ENCODE results near the gene ZYX. TPM values are rescaled to one million over a fixed set of nuclear protein-coding genes. Genes with fewer than 3 reads are reported as not detected.

ZYX gene
- total RNA-seq, 1 donor from 2014 or later = 412 TPM

DNA sequence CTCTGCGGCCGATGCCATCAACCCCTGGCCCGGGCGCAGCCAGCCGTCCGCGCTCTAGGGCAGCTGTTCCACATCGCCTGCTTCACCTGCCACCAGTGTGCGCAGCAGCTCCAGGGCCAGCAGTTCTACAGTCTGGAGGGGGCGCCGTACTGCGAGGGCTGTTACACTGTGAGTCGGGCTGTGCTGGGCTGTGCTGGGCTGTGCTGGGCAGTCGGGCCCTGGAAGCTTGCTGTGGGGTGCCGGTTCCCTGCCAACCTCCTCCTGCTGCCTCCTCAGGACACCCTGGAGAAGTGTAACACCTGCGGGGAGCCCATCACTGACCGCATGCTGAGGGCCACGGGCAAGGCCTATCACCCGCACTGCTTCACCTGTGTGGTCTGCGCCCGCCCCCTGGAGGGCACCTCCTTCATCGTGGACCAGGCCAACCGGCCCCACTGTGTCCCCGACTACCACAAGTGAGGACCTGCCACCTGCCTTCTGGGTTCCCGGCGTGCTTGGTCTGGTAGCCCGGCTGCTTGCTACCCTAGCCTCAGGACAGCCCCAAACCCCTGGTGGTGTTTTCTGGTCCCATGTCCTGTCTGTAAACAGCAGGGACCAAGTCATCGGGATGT is 7.5 kb downstream of the ZYX start:
- Mint-ChIP-seq H3K27me3 (ENCODE audit: unreplicated experiment) (no peaks in the 10 kb centered on the region), H3K4me3 (ENCODE audit: unreplicated experiment) (no peak overlapping the region), H3K36me3 (ENCODE audit: unreplicated experiment) (peaks cover 35% of the 10 kb centered on the region), H3K4me1 (ENCODE audit: unreplicated experiment) (peaks cover 42% of the 10 kb centered on the region), H3K9me3 (ENCODE audit: unreplicated experiment) (no peaks in the 10 kb centered on the region), H3K27ac (ENCODE audit: unreplicated experiment) (no peak overlapping the region)
- DNase-seq (ENCODE audit: extremely low spot score, unreplicated experiment) = no peak
- TF ChIP-seq, protein P1, sequence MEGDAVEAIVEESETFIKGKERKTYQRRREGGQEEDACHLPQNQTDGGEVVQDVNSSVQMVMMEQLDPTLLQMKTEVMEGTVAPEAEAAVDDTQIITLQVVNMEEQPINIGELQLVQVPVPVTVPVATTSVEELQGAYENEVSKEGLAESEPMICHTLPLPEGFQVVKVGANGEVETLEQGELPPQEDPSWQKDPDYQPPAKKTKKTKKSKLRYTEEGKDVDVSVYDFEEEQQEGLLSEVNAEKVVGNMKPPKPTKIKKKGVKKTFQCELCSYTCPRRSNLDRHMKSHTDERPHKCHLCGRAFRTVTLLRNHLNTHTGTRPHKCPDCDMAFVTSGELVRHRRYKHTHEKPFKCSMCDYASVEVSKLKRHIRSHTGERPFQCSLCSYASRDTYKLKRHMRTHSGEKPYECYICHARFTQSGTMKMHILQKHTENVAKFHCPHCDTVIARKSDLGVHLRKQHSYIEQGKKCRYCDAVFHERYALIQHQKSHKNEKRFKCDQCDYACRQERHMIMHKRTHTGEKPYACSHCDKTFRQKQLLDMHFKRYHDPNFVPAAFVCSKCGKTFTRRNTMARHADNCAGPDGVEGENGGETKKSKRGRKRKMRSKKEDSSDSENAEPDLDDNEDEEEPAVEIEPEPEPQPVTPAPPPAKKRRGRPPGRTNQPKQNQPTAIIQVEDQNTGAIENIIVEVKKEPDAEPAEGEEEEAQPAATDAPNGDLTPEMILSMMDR (IDR thresholded peaks at IDR 0.05) = no peak

GRCh38 chr7:143389316-143390103 is 8.4 kb downstream of the ZYX start:
- TF ChIP-seq, protein P1 (IDR thresholded peaks at IDR 0.05) = no peak
- H3K4me1 Mint-ChIP-seq (ENCODE audit: unreplicated experiment) = peaks cover 42% of the 10 kb centered on the region
- H3K4me3 Mint-ChIP-seq (ENCODE audit: unreplicated experiment) = no peak overlapping the region
- DNase-seq (ENCODE audit: extremely low spot score, unreplicated experiment) = no peak
- peaks cover 35% of the 10 kb centered on the region for H3K36me3 Mint-ChIP-seq (ENCODE audit: unreplicated experiment)
- H3K27me3 Mint-ChIP-seq (ENCODE audit: unreplicated experiment) = no peaks in the 10 kb centered on the region
- H3K27ac Mint-ChIP-seq (ENCODE audit: unreplicated experiment) = peak overlapping the region; percentile 44
- H3K9me3 Mint-ChIP-seq (ENCODE audit: unreplicated experiment) = no peaks in the 10 kb centered on the region

- peak overlapping the region; percentile 44 for H3K27ac Mint-ChIP-seq (ENCODE audit: unreplicated experiment)
- H3K4me3 Mint-ChIP-seq (ENCODE audit: unreplicated experiment) = no peak overlapping the region
- no peaks in the 10 kb centered on the region for H3K27me3 Mint-ChIP-seq (ENCODE audit: unreplicated experiment)
- H3K4me1 Mint-ChIP-seq (ENCODE audit: unreplicated experiment) = peaks cover 42% of the 10 kb centered on the region
- no peak for DNase-seq (ENCODE audit: extremely low spot score, unreplicated experiment)
- no peaks in the 10 kb centered on the region for H3K9me3 Mint-ChIP-seq (ENCODE audit: unreplicated experiment)
- TF ChIP-seq, protein P1 (IDR thresholded peaks at IDR 0.05) = no peak
- peaks cover 35% of the 10 kb centered on the region for H3K36me3 Mint-ChIP-seq (ENCODE audit: unreplicated experiment)
These were observed 9.1 kb downstream of the ZYX start for GRCh38 chr7:143390104-143390772.

DNA sequence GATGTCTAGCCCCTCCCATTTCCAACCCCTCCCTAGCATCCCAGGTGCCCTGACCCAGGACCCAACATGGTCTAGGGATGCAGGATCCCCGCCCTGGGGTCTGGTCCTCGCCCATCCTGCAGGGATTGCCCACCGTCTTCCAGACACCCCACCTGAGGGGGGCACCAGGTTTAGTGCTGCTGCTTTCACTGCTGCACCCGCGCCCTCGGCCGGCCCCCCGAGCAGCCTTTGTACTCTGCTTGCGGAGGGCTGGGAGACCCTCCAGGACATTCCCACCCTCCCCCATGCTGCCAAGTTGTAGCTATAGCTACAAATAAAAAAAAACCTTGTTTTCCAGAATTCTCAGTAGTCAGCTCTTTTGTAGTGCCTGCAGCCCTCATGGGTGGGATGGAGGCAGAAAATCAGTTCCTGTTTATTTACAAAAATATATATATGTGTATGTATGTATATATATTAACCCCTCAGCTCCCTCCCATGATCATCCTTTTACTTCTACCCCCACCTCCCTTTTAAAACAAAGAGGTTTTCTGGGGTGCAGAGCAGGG is 9.7 kb downstream of the ZYX start:
- H3K4me3 Mint-ChIP-seq (ENCODE audit: unreplicated experiment) = no peak overlapping the region
- peaks cover 35% of the 10 kb centered on the region for H3K36me3 Mint-ChIP-seq (ENCODE audit: unreplicated experiment)

More for the DNA sequence above, 9.7 kb downstream of the ZYX start:
- Mint-ChIP-seq H3K4me1 (ENCODE audit: unreplicated experiment) (peaks cover 42% of the 10 kb centered on the region), H3K27me3 (ENCODE audit: unreplicated experiment) (no peaks in the 10 kb centered on the region), H3K9me3 (ENCODE audit: unreplicated experiment) (no peaks in the 10 kb centered on the region), H3K27ac (ENCODE audit: unreplicated experiment) (no peak overlapping the region)
- TF ChIP-seq, protein P1 (IDR thresholded peaks at IDR 0.05) = no peak
- DNase-seq (ENCODE audit: extremely low spot score, unreplicated experiment) = no peak
